HCT116 (cell line): ENCODE data around the gene FAM181B. TPM values are rescaled to one million over a fixed set of nuclear protein-coding genes. Genes with fewer than 3 reads are reported as not detected.

Experiments used
- ATAC-seq: fragments of 200-7000 bp; cut with Tn5 transposase; 2 replicates; pipeline ENCODE4 v1.9.1; 2020; ENCODE audit warnings: mild to moderate bottlenecking, moderate library complexity
- BruUV-seq: library from RNA; stranded (reverse); fragments of 400-500 nt; replicated peaks from 2 replicates; lab custom pipeline; 2021; lab: Mats Ljungman, UMichigan
- CTCF ChIA-PET: fragments of 300-600 bp; sonication (Branson Sonifier 250); formaldehyde crosslinking; loops from one replicate; lab custom pipeline; 2021; ENCODE audit warnings: antibody characterized with exemption; lab: Charles Lee
- POLR2A ChIA-PET: fragments of 300-600, 350-600 bp; sonication (Branson Sonifier 250); formaldehyde crosslinking; loops from one replicate; lab custom pipeline; 2021; ENCODE audit warnings: antibody characterized with exemption; lab: Charles Lee
- RAD21 ChIA-PET, 2 experiments: fragments of 300-600 bp; sonication (Branson Sonifier 250); formaldehyde crosslinking; loops; one replicate each; lab custom pipeline; 2023; ENCODE audit warnings: low total read pairs in 2 of 2; ENCODE audit not compliant: uncharacterized antibody in 2 of 2, unreplicated experiment in 2 of 2, low non-redundant PET in 1 of 2; lab: Charles Lee
- DNase-seq: peaks from one replicate; pipeline ENCODE4 v3.0.0-alpha.2; 2010; ENCODE audit warnings: low read depth, low spot score
- H2AFZ ChIP-seq: fragments of 200-600 bp; shearing (Covaris generic), sonication (generic); 2 replicates; pipeline ENCODE4 v1.6.1; 2017; ENCODE audit warnings: low read depth, mixed run types, mixed read lengths, antibody characterized with exemption, low read length; ENCODE audit not compliant: poor library complexity, severe bottlenecking
- H3K27ac ChIP-seq: 2 replicates; pipeline ENCODE4 v1.5.1; 2012; ENCODE audit warnings: low read depth, low read length
- H3K27me3 ChIP-seq: fragments of 200-600 bp; sonication (generic); 2 replicates; pipeline ENCODE4 v1.6.1; 2016; ENCODE audit warnings: mixed run types, low read length, mixed read lengths; ENCODE audit not compliant: insufficient read depth
- H3K36me3 ChIP-seq, 2 experiments: fragments of 200-500 bp in 1 of 2; fragments of 200-600 bp in 1 of 2; sonication (Bioruptor generic) in 1 of 2; sonication (generic) in 1 of 2; 2 replicates each; pipeline versions ENCODE4 v1.5.1 to v1.6.1; 2014 to 2016; ENCODE audit warnings: low read length in 2 of 2, inconsistent platforms in 1 of 2, mixed read lengths in 1 of 2, mixed run types in 1 of 2; ENCODE audit not compliant: insufficient read depth in 2 of 2, control insufficient read depth in 1 of 2
- H3K4me1 ChIP-seq, 2 experiments: fragments of 200-600 bp in 1 of 2; sonication (generic) in 1 of 2; 2 replicates each; pipeline versions ENCODE4 v1.5.1 to v1.6.1; 2012 to 2017; ENCODE audit warnings: low read length in 2 of 2, inconsistent platforms in 1 of 2, mild to moderate bottlenecking in 1 of 2, mixed read lengths in 1 of 2, mixed run types in 1 of 2, moderate library complexity in 1 of 2; ENCODE audit not compliant: insufficient read depth in 2 of 2, control insufficient read depth in 1 of 2
- H3K4me2 ChIP-seq: fragments of 200-600 bp; sonication (generic); 2 replicates; pipeline ENCODE4 v1.6.1; 2017; ENCODE audit warnings: mixed run types, low read length, mixed read lengths
- H3K4me3 ChIP-seq, 2 experiments: fragments of 200-600 bp in 1 of 2; sonication (generic) in 1 of 2; replicated peaks in 1 of 2; 2 replicates each; pipeline ENCODE4 v1.5.1; 2011 to 2016; ENCODE audit warnings: low read length in 2 of 2, control low read depth in 1 of 2, low read depth in 1 of 2, mild to moderate bottlenecking in 1 of 2, mixed read lengths in 1 of 2, mixed run types in 1 of 2
- H3K79me2 ChIP-seq: fragments of 200-600 bp; sonication (generic); 2 replicates; pipeline ENCODE4 v1.6.1; 2017; ENCODE audit warnings: mild to moderate bottlenecking, mixed run types, low read length, moderate library complexity, mixed read lengths; ENCODE audit not compliant: insufficient read depth
- H3K9ac ChIP-seq: fragments of 200-600 bp; sonication (generic); 2 replicates; pipeline ENCODE4 v1.6.1; 2016; ENCODE audit warnings: low read length, mixed read lengths
- H3K9me2 ChIP-seq: fragments of 200-600 bp; sonication (generic), shearing (Covaris generic); 2 replicates; pipeline ENCODE4 v1.6.1; 2017; ENCODE audit warnings: mixed run types, mild to moderate bottlenecking, moderate library complexity; ENCODE audit not compliant: insufficient read depth
- H3K9me3 ChIP-seq, 2 experiments: fragments of 200-500 bp in 1 of 2; fragments of 200-600 bp in 1 of 2; sonication (Bioruptor generic) in 1 of 2; sonication (generic) in 1 of 2; 2 replicates each; pipeline ENCODE4 v1.6.1; 2014 to 2017; ENCODE audit warnings: low read length in 2 of 2, mixed read lengths in 2 of 2, inconsistent platforms in 1 of 2, low read depth in 1 of 2, mild to moderate bottlenecking in 1 of 2, mixed run types in 1 of 2, moderate library complexity in 1 of 2; ENCODE audit not compliant: control insufficient read depth in 1 of 2, insufficient read depth in 1 of 2
- H4K20me1 ChIP-seq: fragments of 200-600 bp; sonication (generic), shearing (Covaris generic); 2 replicates; pipeline ENCODE4 v1.6.1; 2017; ENCODE audit warnings: mixed run types, mild to moderate bottlenecking, moderate library complexity; ENCODE audit not compliant: insufficient read depth
- ATF3 ChIP-seq: IDR thresholded peaks from 2 replicates; pipeline ENCODE4 v1.6.1; 2012
- CEBPB ChIP-seq: IDR thresholded peaks from 2 replicates; pipeline ENCODE4 v1.6.1; 2012; ENCODE audit warnings: low read depth
- CTCF ChIP-seq, 3 experiments: fragments of 200-600 bp in 1 of 3; sonication (generic) in 1 of 3; IDR thresholded peaks in 2 of 3; conservative IDR thresholded peaks in 1 of 3; 2 replicates each; pipeline ENCODE4 v1.5.1; 2012 to 2017; ENCODE audit warnings: low read depth in 2 of 3, low read length in 2 of 3, antibody characterized with exemption in 1 of 3, borderline replicate concordance in 1 of 3, control low read depth in 1 of 3, mild to moderate bottlenecking in 1 of 3, mixed read lengths in 1 of 3, mixed run types in 1 of 3, moderate library complexity in 1 of 3; ENCODE audit not compliant: insufficient read depth in 1 of 3
- ELF1 ChIP-seq: IDR thresholded peaks from 2 replicates; pipeline ENCODE4 v1.6.1; 2012; ENCODE audit warnings: low read depth, borderline replicate concordance
- EZH2phosphoT487 ChIP-seq: fragments of 200-600 bp; IDR thresholded peaks from 2 replicates; pipeline ENCODE4 v1.6.1; 2018; ENCODE audit warnings: antibody characterized with exemption, borderline replicate concordance
- JUND ChIP-seq: IDR thresholded peaks from 2 replicates; pipeline ENCODE4 v1.6.1; 2012
- POLR2A ChIP-seq: IDR thresholded peaks from 2 replicates; pipeline ENCODE4 v1.7.0; 2011; ENCODE audit warnings: borderline replicate concordance; ENCODE audit not compliant: insufficient read depth, insufficient read length; ENCODE audit errors: extremely low read depth
- RAD21 ChIP-seq: IDR thresholded peaks from 2 replicates; pipeline ENCODE4 v1.6.1; 2012; ENCODE audit warnings: low read depth, mild to moderate bottlenecking
- REST ChIP-seq: IDR thresholded peaks from 2 replicates; pipeline ENCODE4 v1.6.1; 2012; ENCODE audit warnings: low read depth
- SIN3A ChIP-seq: IDR thresholded peaks from 2 replicates; pipeline ENCODE4 v1.6.1; 2012; ENCODE audit warnings: low read depth
- SRF ChIP-seq: IDR thresholded peaks from 2 replicates; pipeline ENCODE4 v1.6.1; 2012; ENCODE audit warnings: low read depth
- YY1 ChIP-seq: IDR thresholded peaks from 2 replicates; pipeline ENCODE4 v1.6.1; 2011; ENCODE audit warnings: low read length, low read depth, moderate library complexity, mild to moderate bottlenecking; ENCODE audit not compliant: insufficient replicate concordance; ENCODE audit errors: extremely low read depth
- ZBTB33 ChIP-seq: IDR thresholded peaks from 2 replicates; pipeline ENCODE4 v1.6.1; 2011; ENCODE audit warnings: mild to moderate bottlenecking, low read length, moderate library complexity; ENCODE audit not compliant: insufficient replicate concordance; ENCODE audit errors: extremely low read depth
- intact Hi-C: fragments of 100-400 bp; cut with micrococcal nuclease; formaldehyde crosslinking; loops from 2 replicates; pipeline ENCODE4 v1.10.0; 2022
- total RNA-seq: library from RNA; stranded (reverse); gene quantifications from one replicate; pipeline ENCODE4 v1.2.1, GENCODE V29; 2021; ENCODE audit not compliant: unreplicated experiment

The FAM181B gene
- total RNA-seq, 1 experiment from 2014 or later: not detected

GRCh38 chr11:82698576-82699352, 34.9 kb downstream of the FAM181B start:
- Histone ChIP-seq H3K4me3 (no peak overlapping the region), H3K9ac (no peak overlapping the region), H4K20me1 (no peaks in the 10 kb centered on the region), H3K9me3 (no peaks in the 10 kb centered on the region), H3K36me3 (no peaks in the 10 kb centered on the region), H3K4me2 (no peak overlapping the region), H2AFZ (no peak overlapping the region), H3K4me1 (no peaks in the 10 kb centered on the region), H3K27me3 (no peaks in the 10 kb centered on the region)
- intact Hi-C loops: no loop called here
- no peak for DNase-seq
- RAD21 ChIA-PET: no interaction called here
- no peak for TF ChIP-seq SIN3A
- TF ChIP-seq CTCF (IDR thresholded peaks at IDR 0.05 in 2 of 3, conservative IDR thresholded peaks at IDR 0.05 in 1 of 3; ENCODE audit: borderline replicate concordance in 1 of 3, insufficient read depth in 1 of 3, low read depth in 2 of 3, low read length in 2 of 3): no peak
- TF ChIP-seq REST: no peak
- no peak for TF ChIP-seq RAD21
- no peak for TF ChIP-seq JUND
- no peak for TF ChIP-seq ATF3
- no peak for TF ChIP-seq EZH2phosphoT487
- no peak for TF ChIP-seq CEBPB
- no peak for TF ChIP-seq ZBTB33
- no peak for TF ChIP-seq ELF1
- TF ChIP-seq YY1: no peak
- no peak for TF ChIP-seq SRF
- no peak for TF ChIP-seq POLR2A
- TF ChIP-seq, all 23 proteins: peak for 0
- no peak for ATAC-seq
- CTCF ChIA-PET: no interaction called here
- no peak overlapping the region for H3K27ac ChIP-seq
- no peaks in the 10 kb centered on the region for H3K79me2 ChIP-seq
- no TSS peak for BruUV-seq
- POLR2A ChIA-PET: no interaction called here
- no peaks in the 10 kb centered on the region for H3K9me2 ChIP-seq
